Hindlimb muscle (tissue), 1 donor: ENCODE data around the gene C1QTNF5. TPM values are rescaled to one million over a fixed set of nuclear protein-coding genes. Genes with fewer than 3 reads are reported as not detected.

ENCODE experiments used
- polyA plus RNA-seq: library from polyadenylated mRNA; unstranded; fragments of 120-200 nt; gene quantifications from one replicate; pipeline ENCODE4 v1.2.1, GENCODE V29; 2013; ENCODE audit not compliant: insufficient read length

Gene C1QTNF5
- polyA plus RNA-seq, 1 donor, result 27.6 TPM

Other genes with a start within 250 kb of the C1QTNF5 start
- gene DPAGT1, start 239.0 kb downstream of the C1QTNF5 start, polyA plus RNA-seq, result 28.9 TPM
- gene C2CD2L, start 233.5 kb downstream of the C1QTNF5 start, polyA plus RNA-seq, result 8.0 TPM
- gene HINFP, start 219.3 kb downstream of the C1QTNF5 start, polyA plus RNA-seq, result 21.8 TPM
- gene ABCG4, start 191.8 kb downstream of the C1QTNF5 start, polyA plus RNA-seq, result 0.34 TPM
- 14.6 TPM for gene NLRX1, start 172.2 kb downstream of the C1QTNF5 start, polyA plus RNA-seq
- not detected for gene NHERF4, start 155.4 kb downstream of the C1QTNF5 start, polyA plus RNA-seq
- gene CBL, start 134.5 kb downstream of the C1QTNF5 start, polyA plus RNA-seq, result 13.4 TPM
- gene MCAM, start 23.8 kb downstream of the C1QTNF5 start, polyA plus RNA-seq, result 220 TPM
- gene RNF26, start 6.4 kb downstream of the C1QTNF5 start, polyA plus RNA-seq, result 16.2 TPM
- not detected for gene MFRP, start 5.8 kb upstream of the C1QTNF5 start, polyA plus RNA-seq
- 60.0 TPM for gene USP2, start 40.8 kb upstream of the C1QTNF5 start, polyA plus RNA-seq
- gene THY1, start 82.3 kb upstream of the C1QTNF5 start, polyA plus RNA-seq, result 98.7 TPM